Heart left ventricle (tissue), 13 donors: ENCODE results near the gene MEIOB.

ENCODE experiments used
- CTCF ChIP-seq, 12 donors: fragments of 200-600 bp; sonication (generic) in 4 of 12; IDR thresholded peaks; one replicate each; pipeline versions ENCODE4 v1.5.0 to v1.8.0; 2018 to 2022; ENCODE audit warnings: antibody characterized with exemption in 12 of 12, mild to moderate bottlenecking in 5 of 12
- POLR2A ChIP-seq, 2 donors: fragments of 450-650 bp; IDR thresholded peaks; one replicate each; pipeline ENCODE4 v1.6.1; 2017; ENCODE audit warnings: antibody characterized with exemption in 2 of 2, mild to moderate bottlenecking in 2 of 2, moderate library complexity in 2 of 2
- donor health status: ischemic (EF 13 %, LVEDD 7.1; RV severe dilation, severe dysfunction).
- donor health status: DM: no; HTN: yes; CAD: no.
- donor health status: DM: no; HTN: no; CAD: no.
- donor health status: ischemic (EF 25% LVEDD 6.9; RV normal size, moderate dysfunction).
- donor health status: ischemic (EF 25% LVEDD 5.7; RV mildly dilated, moderate dysfunction).
- donor health status: ischemic (EF 35%, LVEDD 5.7; RV mildly dilated, moderate dysfunction).
- donor health status: nonischemic (EF 11% LVEDD 7.7; RV severe dilation, severe dysfunction).
- donor health status: DM: yes; HTN: yes; CAD: no.
- donor health status: PGD.
- donor health status: ischemic (EF 29% LVEDD 5.4; RV normal size, mild dysfunction).
- donor health status: nonischemic (EF 23%, LVEDD 6.1; RV moderate dilation, normal function).

- TF ChIP-seq CTCF (IDR thresholded peaks at IDR 0.05) (no peak), POLR2A (IDR thresholded peaks at IDR 0.05) (no peak)
Observed at GRCh38 chr16:1900452-1900774, 28.4 kb upstream of the MEIOB start.
